SU-DHL-6 (cell line): ENCODE data around the gene MAP7D2.

Source experiments
- CTCF ChIP-seq: fragments of 200-600 bp; sonication (generic); IDR thresholded peaks from one replicate; pipeline ENCODE4 v1.5.1; 2017; ENCODE audit warnings: antibody characterized with exemption, mild to moderate bottlenecking, low read length, moderate library complexity; ENCODE audit not compliant: insufficient read depth, poor library complexity, severe bottlenecking
- EZH2phosphoT487 ChIP-seq: fragments of 200-600 bp; sonication (generic), shearing (Covaris generic); conservative IDR thresholded peaks from 2 replicates; pipeline ENCODE4 v1.6.1; 2018; ENCODE audit warnings: mild to moderate bottlenecking, antibody characterized with exemption, low read length, moderate library complexity, mixed read lengths

- TF ChIP-seq CTCF: no peak
- no peak for TF ChIP-seq EZH2phosphoT487
Observed at GRCh38 chrX:20140420-20140819, 23.7 kb upstream of the MAP7D2 start.
